DND-41 (cell line): ENCODE results near the gene RRP1.

ENCODE experiments used
- EZH2 ChIP-seq: IDR thresholded peaks from 3 replicates; pipeline ENCODE4 v1.6.1; 2012; ENCODE audit warnings: borderline replicate concordance, low read depth, mild to moderate bottlenecking, moderate library complexity, low read length, inconsistent platforms; ENCODE audit not compliant: severe bottlenecking
- TF ChIP-seq, protein P1 (sequence below): IDR thresholded peaks from 2 replicates; pipeline ENCODE4 v1.5.1; 2012; ENCODE audit warnings: borderline replicate concordance, low read length, moderate library complexity, mild to moderate bottlenecking; ENCODE audit not compliant: poor library complexity, severe bottlenecking; ENCODE audit errors: extremely low read depth

DNA sequence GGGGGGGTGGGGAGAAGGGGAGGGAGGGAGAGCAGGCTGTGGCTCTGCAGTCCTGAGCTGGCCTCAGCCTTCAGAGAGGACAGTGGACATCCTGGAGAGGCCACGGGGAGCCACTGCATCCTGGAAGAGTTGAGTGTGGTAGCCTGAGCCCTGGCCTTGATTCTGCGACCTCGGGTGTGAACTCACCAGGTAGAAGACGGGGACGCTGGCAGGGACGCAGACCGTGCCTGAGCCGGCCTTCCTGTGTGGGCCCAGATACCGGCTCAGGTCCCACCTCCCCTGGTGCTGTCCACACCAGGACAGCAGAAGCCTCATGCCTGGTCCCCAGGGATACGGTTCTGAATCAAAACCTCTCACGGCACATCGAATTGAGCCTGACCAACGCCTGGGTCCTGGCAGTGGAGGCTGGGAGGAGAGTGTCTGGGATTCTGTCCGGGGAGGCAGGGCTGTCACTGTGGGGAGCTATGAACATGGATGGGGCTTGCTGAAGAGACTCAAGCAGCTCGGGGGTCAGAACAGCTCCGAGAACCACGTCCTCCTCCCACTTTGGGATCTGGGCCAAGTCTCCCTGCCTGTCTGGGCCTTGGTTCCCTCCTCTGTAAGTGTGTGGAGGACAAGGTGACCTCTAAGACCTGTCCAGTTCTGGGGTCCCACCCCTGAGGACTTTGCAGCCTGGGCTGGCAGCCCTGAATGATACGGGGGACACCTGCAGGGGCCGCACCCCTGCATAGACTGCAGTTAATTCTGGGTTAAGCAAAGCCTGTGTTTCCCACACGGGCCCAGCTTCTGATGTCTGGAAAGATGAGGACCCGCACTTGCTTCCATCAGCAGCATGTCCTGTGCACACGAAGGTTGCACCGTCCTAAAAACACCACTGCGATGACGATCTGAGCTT, 30.4 kb downstream of the RRP1 start:
- TF ChIP-seq, protein P1, sequence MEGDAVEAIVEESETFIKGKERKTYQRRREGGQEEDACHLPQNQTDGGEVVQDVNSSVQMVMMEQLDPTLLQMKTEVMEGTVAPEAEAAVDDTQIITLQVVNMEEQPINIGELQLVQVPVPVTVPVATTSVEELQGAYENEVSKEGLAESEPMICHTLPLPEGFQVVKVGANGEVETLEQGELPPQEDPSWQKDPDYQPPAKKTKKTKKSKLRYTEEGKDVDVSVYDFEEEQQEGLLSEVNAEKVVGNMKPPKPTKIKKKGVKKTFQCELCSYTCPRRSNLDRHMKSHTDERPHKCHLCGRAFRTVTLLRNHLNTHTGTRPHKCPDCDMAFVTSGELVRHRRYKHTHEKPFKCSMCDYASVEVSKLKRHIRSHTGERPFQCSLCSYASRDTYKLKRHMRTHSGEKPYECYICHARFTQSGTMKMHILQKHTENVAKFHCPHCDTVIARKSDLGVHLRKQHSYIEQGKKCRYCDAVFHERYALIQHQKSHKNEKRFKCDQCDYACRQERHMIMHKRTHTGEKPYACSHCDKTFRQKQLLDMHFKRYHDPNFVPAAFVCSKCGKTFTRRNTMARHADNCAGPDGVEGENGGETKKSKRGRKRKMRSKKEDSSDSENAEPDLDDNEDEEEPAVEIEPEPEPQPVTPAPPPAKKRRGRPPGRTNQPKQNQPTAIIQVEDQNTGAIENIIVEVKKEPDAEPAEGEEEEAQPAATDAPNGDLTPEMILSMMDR: no peak
- TF ChIP-seq EZH2: no peak
